Astrocyte of the spinal cord (primary cell): ENCODE results near the gene MTNR1B.

Source experiments
- DNase-seq: peaks from one replicate; pipeline ENCODE4 v3.0.0; 2011; ENCODE audit warnings: low read depth, low spot score
- H3K4me3 ChIP-seq: 2 replicates; pipeline ENCODE4 v1.5.1; 2011; ENCODE audit warnings: low read depth, mild to moderate bottlenecking, low read length, moderate library complexity
- in situ Hi-C: cut with HindIII; loops from 2 replicates; pipeline ENCODE4 v1.10.0; 2017; ENCODE audit warnings: low sequenced_read_pairs
- TF ChIP-seq, protein P1 (sequence below): IDR thresholded peaks from 2 replicates; pipeline ENCODE4 v1.5.1; 2012; ENCODE audit warnings: low read depth, mild to moderate bottlenecking, low read length, inconsistent platforms

MTNR1B gene

DNA sequence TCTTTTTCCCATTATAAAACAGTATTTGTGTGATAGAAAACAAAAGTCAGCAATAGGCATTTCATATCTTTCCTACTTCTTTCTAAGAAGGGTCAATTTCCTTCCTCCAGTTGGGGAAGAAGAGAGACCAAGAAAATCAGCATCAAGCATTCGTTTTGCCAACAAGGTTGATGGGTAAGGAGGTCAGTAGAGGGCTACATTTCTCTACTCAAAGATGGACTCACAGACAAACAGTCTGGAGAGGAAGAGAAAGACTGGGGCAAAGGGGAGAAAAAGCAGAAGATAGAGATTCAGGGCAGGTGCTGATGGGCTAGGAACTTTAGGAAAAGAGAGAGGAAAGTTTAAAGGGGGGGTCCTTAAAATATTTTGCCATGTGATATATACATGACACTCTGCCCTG lies 8.6 kb upstream of the MTNR1B start:
- H3K4me3 ChIP-seq, result no peak overlapping the region
- in situ Hi-C loops, result no loop called here
- DNase-seq, result no peak
- TF ChIP-seq, protein P1, sequence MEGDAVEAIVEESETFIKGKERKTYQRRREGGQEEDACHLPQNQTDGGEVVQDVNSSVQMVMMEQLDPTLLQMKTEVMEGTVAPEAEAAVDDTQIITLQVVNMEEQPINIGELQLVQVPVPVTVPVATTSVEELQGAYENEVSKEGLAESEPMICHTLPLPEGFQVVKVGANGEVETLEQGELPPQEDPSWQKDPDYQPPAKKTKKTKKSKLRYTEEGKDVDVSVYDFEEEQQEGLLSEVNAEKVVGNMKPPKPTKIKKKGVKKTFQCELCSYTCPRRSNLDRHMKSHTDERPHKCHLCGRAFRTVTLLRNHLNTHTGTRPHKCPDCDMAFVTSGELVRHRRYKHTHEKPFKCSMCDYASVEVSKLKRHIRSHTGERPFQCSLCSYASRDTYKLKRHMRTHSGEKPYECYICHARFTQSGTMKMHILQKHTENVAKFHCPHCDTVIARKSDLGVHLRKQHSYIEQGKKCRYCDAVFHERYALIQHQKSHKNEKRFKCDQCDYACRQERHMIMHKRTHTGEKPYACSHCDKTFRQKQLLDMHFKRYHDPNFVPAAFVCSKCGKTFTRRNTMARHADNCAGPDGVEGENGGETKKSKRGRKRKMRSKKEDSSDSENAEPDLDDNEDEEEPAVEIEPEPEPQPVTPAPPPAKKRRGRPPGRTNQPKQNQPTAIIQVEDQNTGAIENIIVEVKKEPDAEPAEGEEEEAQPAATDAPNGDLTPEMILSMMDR, result no peak

DNA sequence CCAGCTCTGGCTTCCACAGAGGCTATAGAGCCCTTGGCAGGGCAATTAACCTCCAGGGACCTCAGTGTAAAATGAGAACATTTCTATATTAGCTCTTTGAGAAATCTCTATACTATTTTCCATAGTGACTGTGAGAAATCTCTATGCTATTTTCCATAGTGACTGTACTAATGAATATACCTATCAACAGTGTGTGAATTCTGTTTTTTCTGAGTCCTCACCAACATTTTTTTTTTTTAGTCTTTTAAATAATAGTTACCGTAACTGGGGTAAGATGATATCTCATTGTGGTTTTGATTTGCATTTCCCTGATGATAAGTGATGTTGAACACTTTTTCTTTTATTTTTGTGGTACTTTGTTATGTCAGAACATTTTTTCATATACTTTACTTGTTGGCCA lies 7.0 kb upstream of the MTNR1B start:
- DNase-seq, result no peak
- H3K4me3 ChIP-seq, result no peak overlapping the region
- TF ChIP-seq, protein P1, result no peak
- in situ Hi-C loops, result no loop called here

DNA sequence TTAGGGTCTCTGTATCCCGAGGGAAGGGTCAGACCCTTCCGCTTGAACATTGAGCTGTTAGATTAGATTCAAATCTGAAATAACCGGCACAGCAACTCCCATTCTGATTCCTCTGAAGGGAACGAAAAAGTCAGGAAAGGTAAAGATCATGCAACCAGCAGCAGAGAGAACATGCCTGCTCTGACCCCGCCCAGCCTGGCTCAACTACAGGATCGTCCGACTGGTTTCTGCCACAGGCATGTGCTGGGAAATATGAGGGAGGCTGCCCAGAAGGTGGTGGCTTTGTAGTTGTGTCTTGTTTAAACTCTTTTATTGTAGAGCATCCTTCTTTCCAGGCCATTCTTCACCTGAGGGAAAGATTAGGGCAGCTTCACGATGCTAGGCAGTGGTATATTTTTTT lies 5.0 kb upstream of the MTNR1B start:
- TF ChIP-seq, protein P1, result no peak
- no peak overlapping the region for H3K4me3 ChIP-seq
- no peak for DNase-seq
- in situ Hi-C loops, result no loop called here

DNA sequence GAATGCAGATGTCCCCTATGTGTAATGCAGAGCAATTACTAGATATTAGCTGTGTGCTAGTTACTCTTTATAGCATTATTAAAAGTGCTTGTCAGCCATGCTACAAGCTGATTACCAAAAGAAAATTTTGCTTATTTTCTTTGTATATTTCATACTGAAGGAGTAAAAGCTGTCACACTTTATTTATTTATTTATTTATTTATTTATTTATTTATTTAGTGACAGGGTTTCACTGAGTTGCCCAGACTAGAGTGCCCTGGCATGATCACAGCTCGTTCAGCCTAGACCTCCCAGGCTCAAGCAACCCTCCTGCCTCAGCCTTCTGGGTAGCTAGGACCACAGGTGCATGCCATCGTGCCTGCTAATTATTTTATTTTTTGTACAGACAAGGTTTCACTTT lies 4.3 kb upstream of the MTNR1B start:
- DNase-seq, result no peak

DNA sequence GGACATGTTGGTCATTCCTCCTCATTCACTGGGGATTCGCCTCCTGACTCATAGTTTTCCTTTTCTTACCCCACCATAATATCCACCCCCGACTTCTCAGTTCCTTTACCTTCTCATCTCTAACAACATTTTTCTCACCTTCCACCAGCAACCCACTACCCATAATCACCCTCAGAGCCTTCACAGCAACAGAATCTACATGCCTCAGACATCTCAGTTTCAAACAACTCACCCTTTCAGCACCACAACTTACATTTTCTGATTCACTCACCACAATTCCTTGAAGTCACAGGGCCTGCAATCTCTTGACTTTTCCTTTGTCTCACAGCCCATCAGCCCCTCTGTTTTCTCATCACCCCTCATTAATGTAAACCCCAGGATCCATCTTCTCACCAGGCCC lies 2.3 kb upstream of the MTNR1B start:
- no peak overlapping the region for H3K4me3 ChIP-seq
- no peak for DNase-seq
- TF ChIP-seq, protein P1, result no peak
- in situ Hi-C loops, result no loop called here

More for the DNA sequence above, 4.3 kb upstream of the MTNR1B start:
- in situ Hi-C loops, result no loop called here
- TF ChIP-seq, protein P1, result no peak
- no peak overlapping the region for H3K4me3 ChIP-seq

DNA sequence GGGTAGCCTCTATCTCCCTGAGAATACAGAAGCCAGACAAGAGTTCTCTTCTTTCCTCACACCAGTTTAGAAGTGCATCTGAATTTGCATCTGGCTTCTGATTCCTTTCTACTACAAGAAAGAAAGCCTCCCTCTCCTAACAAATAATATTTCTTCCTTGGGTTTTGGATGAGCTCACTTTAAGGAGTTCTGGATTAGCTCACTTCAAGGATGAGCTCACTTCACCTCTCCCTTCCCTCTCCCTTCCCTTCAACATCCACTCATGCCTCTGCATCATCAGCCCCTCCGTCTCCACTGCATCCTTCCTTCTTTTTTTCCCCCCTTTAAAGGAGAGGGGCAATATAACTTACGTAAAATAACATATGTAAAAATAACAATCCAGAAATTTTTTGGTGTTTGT lies 1.6 kb upstream of the MTNR1B start:
- in situ Hi-C loops, result no loop called here
- no peak overlapping the region for H3K4me3 ChIP-seq
- DNase-seq, result no peak
- TF ChIP-seq, protein P1, result no peak

DNA sequence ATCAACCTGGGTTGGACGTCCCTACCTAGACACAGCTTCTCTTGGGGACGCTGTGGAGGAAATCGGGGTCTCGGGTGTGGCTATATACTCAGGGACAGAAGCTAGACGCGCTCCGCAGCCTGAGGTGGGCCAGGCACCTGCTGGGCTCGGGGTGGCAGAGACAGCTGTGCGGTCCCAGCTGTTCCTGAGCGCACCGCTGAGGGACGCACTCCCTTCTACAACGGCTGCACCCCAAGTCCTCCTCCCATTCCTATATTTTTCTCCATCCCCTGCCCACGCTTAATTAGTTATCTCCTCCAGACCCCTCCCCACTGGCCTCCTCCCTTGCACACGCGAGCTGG lies 188 bp upstream of the MTNR1B start:
- in situ Hi-C loops, result no loop called here
- H3K4me3 ChIP-seq, result peak overlapping the region; percentile 6
- DNase-seq, result no peak
- TF ChIP-seq, protein P1, result no peak
